Thoracic aorta (tissue), 2 donors: ENCODE data around the gene GRB10. TPM values are rescaled to one million over a fixed set of nuclear protein-coding genes. Genes with fewer than 3 reads are reported as not detected.

ENCODE experiments used
- ATAC-seq: fragments of 150-250 bp; one replicate; pipeline ENCODE4 v1.8.0; 2017; ENCODE audit warnings: low read depth; ENCODE audit not compliant: insufficient number of reproducible peaks, low FRiP score
- DNase-seq: peaks from one replicate; pipeline ENCODE4 v3.0.0-alpha.2; 2020; ENCODE audit warnings: low spot score
- H3K27ac ChIP-seq, 2 donors: fragments of 200-600 bp; sonication (generic); 1 replicate in 1 of 2; 2 replicates in 1 of 2; pipeline ENCODE4 v1.5.1; 2016; ENCODE audit warnings: mild to moderate bottlenecking in 2 of 2, moderate library complexity in 2 of 2
- H3K27me3 ChIP-seq: fragments of 200-600 bp; sonication (generic); replicated peaks from 2 replicates; pipeline ENCODE4 v1.6.0; 2016; ENCODE audit warnings: mild to moderate bottlenecking; ENCODE audit not compliant: insufficient read depth
- H3K36me3 ChIP-seq: fragments of 200-600 bp; sonication (generic); one replicate; pipeline ENCODE4 v1.5.1; 2016
- H3K4me1 ChIP-seq, 2 donors: fragments of 200-600 bp; sonication (generic); 1 replicate in 1 of 2; 2 replicates in 1 of 2; pipeline versions ENCODE4 v1.5.1 to v1.6.0; 2016; ENCODE audit warnings: low read depth in 2 of 2, mild to moderate bottlenecking in 1 of 2; ENCODE audit not compliant: control insufficient read depth in 1 of 2
- H3K4me3 ChIP-seq: fragments of 200-600 bp; sonication (generic); 2 replicates; pipeline ENCODE4 v1.5.1; 2016; ENCODE audit warnings: mild to moderate bottlenecking
- H3K9me3 ChIP-seq: fragments of 200-600 bp; sonication (generic); 2 replicates; pipeline ENCODE4 v1.5.1; 2016
- CTCF ChIP-seq: fragments of 200-600 bp; sonication (generic); IDR thresholded peaks from one replicate; pipeline ENCODE4 v1.5.1; 2019; ENCODE audit warnings: antibody characterized with exemption
- total RNA-seq, 2 donors: library from RNA; depleted of rRNA; stranded (reverse); fragments of >200 nt; gene quantifications; one replicate each; pipeline versions ENCODE4 v1.1.0 to v1.2.3, GENCODE V29; 2016

The GRB10 gene
- total RNA-seq, 2 donors from 2014 or later, result 59.2 to 104 TPM

DNA sequence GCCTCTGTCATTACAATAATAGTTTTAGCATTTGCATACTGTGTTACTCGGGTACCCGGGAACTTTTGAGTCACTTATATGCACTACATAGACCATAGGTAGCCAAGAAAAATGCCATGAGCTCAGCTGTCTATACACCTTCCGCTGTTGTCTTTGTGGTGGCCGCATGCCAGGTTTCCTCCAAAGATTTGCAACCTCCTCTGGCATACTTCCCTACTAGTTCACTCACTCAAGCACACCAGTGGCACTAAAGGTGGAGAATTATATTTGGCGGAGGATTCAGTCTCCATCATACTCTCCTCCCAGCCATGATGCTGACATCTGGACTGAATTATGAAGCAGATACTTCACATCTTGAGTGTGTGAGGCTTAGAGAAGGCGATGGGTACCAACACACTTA, 35.6 kb upstream of the GRB10 start:
- H3K27ac ChIP-seq, result no peak overlapping the region
- H3K4me3 ChIP-seq, result no peak overlapping the region
- no peak for TF ChIP-seq CTCF
- DNase-seq, result no peak
- H3K36me3 ChIP-seq, result no peaks in the 10 kb centered on the region
- ATAC-seq, result no peak
- H3K27me3 ChIP-seq, result no peaks in the 10 kb centered on the region
- no peaks in the 10 kb centered on the region for H3K4me1 ChIP-seq
- no peaks in the 10 kb centered on the region for H3K9me3 ChIP-seq

GRCh38 chr7:50817561-50817960, 34.9 kb upstream of the GRB10 start:
- no peak overlapping the region for H3K27ac ChIP-seq
- H3K4me3 ChIP-seq, result no peak overlapping the region
- TF ChIP-seq CTCF, result no peak
- H3K36me3 ChIP-seq, result no peaks in the 10 kb centered on the region
- H3K27me3 ChIP-seq, result no peaks in the 10 kb centered on the region
- DNase-seq (no peak), ATAC-seq (no peak)
- peaks cover 3 to 5% of the 10 kb centered on the region in 2 donors for H3K4me1 ChIP-seq
- no peaks in the 10 kb centered on the region for H3K9me3 ChIP-seq

DNA sequence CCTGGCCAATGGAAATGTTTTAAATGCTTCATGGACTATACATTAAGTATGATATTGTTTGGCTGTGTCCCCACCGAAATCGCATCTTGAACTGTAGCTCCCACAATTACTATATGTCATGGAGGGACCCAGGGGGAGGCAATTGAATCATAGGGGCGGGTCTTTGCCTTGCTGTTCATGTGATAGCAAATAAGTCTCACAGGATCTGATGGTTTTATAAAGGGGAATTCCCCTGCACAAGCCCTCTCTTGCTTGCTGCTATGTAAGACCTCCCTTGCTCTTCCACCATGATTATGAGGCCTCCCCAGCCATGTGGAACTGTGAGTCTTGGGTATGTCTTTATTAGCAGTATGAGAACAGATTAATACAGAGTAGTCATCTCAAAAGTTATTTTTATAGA, 32.4 kb upstream of the GRB10 start:
- TF ChIP-seq CTCF, result no peak
- no peak overlapping the region for H3K4me3 ChIP-seq
- H3K27me3 ChIP-seq, result no peaks in the 10 kb centered on the region
- no peaks in the 10 kb centered on the region for H3K36me3 ChIP-seq
- DNase-seq, result no peak
- peaks cover 4 to 9% of the 10 kb centered on the region in 2 donors for H3K4me1 ChIP-seq
- ATAC-seq, result no peak
- H3K27ac ChIP-seq, result no peak overlapping the region
- H3K9me3 ChIP-seq, result no peaks in the 10 kb centered on the region

DNA sequence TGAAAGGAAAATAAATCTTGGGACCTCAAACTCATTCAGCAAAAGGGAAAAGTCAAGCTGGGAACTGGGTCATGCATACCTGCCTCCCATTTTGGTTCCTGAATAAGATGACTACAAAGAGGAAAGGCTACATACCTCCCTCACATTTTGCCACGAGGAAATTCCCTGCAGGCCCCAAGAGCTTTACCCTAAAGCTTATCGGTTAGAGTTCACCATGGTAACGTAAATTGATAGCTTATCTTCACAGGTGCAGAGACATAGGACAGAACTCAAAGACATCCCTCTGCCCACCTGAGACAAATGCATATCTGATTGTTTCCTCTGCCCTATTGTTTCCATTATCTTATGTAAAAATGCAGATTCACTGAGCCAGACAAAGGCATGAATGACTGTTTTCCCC, 31.5 kb upstream of the GRB10 start:
- no peaks in the 10 kb centered on the region for H3K36me3 ChIP-seq
- peaks cover 4 to 9% of the 10 kb centered on the region in 2 donors for H3K4me1 ChIP-seq
- ATAC-seq (no peak), DNase-seq (no peak)
- no peaks in the 10 kb centered on the region for H3K9me3 ChIP-seq
- H3K27me3 ChIP-seq, result no peaks in the 10 kb centered on the region
- TF ChIP-seq CTCF, result no peak
- H3K4me3 ChIP-seq, result no peak overlapping the region
- no peak overlapping the region for H3K27ac ChIP-seq

GRCh38 chr7:50812841-50813475, 30.3 kb upstream of the GRB10 start:
- H3K4me3 ChIP-seq, result no peak overlapping the region
- H3K27me3 ChIP-seq, result no peaks in the 10 kb centered on the region
- TF ChIP-seq CTCF, result no peak
- ATAC-seq (peak; percentile 16), DNase-seq (peak; percentile 34)
- no peaks in the 10 kb centered on the region for H3K9me3 ChIP-seq
- no peak overlapping the region for H3K27ac ChIP-seq
- H3K4me1 ChIP-seq, result peaks cover 4 to 9% of the 10 kb centered on the region in 2 donors
- H3K36me3 ChIP-seq, result no peaks in the 10 kb centered on the region
